Myocyte (in vitro differentiated cells): ENCODE measurements around the gene FIBCD1. TPM values are rescaled to one million over a fixed set of nuclear protein-coding genes. Genes with fewer than 3 reads are reported as not detected.
"Not testable (repeated sequence)": the region's sequence is repeated elsewhere in the genome, so short reads cannot be mapped to it uniquely, and the experiment has no call there.

ENCODE experiments used
- DNase-seq: peaks from one replicate; pipeline ENCODE4 v3.0.0-alpha.2; 2012; ENCODE audit warnings: low read depth
- total RNA-seq: library from RNA; depleted of rRNA; stranded (reverse); fragments of >200 nt; gene quantifications from 2 replicates; pipeline ENCODE4 v1.2.3, GENCODE V29; 2014

Gene FIBCD1
- total RNA-seq, 1 donor from 2014 or later, result 0.48 TPM

- no peak for DNase-seq
Measured at GRCh38 chr9:130974697-130975096, 35.6 kb upstream of the FIBCD1 start.

GRCh38 chr9:130973686-130974281 lies 34.7 kb upstream of the FIBCD1 start:
- DNase-seq, result peak; percentile 47

- DNase-seq, result no peak
Measured at GRCh38 chr9:130972957-130973685, 34.1 kb upstream of the FIBCD1 start.

GRCh38 chr9:130972277-130972956 lies 33.4 kb upstream of the FIBCD1 start:
- no peak for DNase-seq

- no peak for DNase-seq
Measured at GRCh38 chr9:130971294-130971849, 32.3 kb upstream of the FIBCD1 start.

GRCh38 chr9:130970855-130971254 lies 31.8 kb upstream of the FIBCD1 start:
- DNase-seq, result no peak

- DNase-seq, result no peak
Measured at GRCh38 chr9:130970052-130970451, 31.0 kb upstream of the FIBCD1 start.

- no peak for DNase-seq
Measured at GRCh38 chr9:130965680-130966079, 26.6 kb upstream of the FIBCD1 start.

GRCh38 chr9:130963916-130964315 lies 24.9 kb upstream of the FIBCD1 start:
- no peak for DNase-seq

GRCh38 chr9:130963337-130963908 lies 24.4 kb upstream of the FIBCD1 start:
- no peak for DNase-seq

- peak; percentile 96 for DNase-seq
Measured at GRCh38 chr9:130962418-130963316, 23.6 kb upstream of the FIBCD1 start.

- no peak for DNase-seq
Measured at GRCh38 chr9:130961511-130962300, 22.7 kb upstream of the FIBCD1 start.

GRCh38 chr9:130960522-130961378 lies 21.7 kb upstream of the FIBCD1 start:
- no peak for DNase-seq

- DNase-seq, result no peak
Measured at GRCh38 chr9:130959809-130960334, 20.8 kb upstream of the FIBCD1 start.

GRCh38 chr9:130958564-130958963 lies 19.5 kb upstream of the FIBCD1 start:
- not testable (repeated sequence) for DNase-seq

GRCh38 chr9:130957451-130958203 lies 18.6 kb upstream of the FIBCD1 start:
- no peak for DNase-seq

- DNase-seq, result no peak
Measured at GRCh38 chr9:130956636-130957450, 17.8 kb upstream of the FIBCD1 start.
